ENCODE results near the gene PIP5K1B.

Gene PIP5K1B

DNA sequence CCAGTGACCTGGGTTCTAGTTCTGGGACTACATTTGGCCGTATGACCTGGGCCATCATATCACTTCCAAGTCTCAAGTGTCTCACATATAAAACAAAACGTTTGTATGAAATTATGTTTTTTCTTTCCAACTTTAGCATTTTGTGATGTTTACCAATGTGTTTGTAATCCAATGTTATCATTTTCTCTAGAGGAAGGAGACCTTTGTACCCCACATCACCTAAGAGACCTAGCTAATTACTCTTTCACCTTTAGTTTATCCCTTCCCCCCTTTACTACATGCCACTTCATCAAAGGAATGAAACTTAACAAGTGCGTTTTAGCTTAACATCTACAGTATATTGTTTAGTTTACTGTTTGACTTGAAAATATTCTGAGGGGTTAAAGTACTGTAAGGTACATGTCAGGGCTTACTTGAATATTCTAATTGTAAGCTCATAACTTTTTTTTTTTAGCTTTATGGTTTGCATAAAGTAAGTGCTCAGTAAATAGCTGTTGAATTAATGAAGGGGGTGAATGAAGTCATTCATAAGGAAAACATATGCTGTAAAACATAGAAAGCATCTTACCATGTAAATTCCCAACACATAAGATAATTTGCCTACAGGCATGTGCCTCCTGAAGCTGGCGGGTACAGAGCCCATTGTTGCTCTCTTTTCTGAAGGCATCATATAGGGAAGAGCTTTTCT is 2.9 kb downstream of the PIP5K1B start:
- DNase-seq, result no peak

DNA sequence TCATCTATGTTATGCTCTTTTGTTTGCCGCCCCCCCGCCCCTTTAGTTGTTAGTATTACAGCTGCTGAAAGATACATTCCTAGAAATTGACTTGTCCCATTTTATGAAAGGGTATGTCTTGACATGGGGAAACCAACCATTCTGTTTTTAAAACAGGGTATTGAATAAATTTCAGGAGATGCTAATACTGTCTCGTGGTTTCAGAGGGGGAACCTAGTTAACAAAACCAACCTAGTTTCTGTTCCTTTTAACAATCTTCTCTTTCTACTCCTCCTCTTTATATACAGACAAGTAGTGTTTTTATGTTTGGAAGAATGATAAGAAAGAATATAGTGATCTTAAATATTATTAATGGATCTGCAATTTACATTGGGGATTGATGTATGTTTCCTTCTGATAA is 3.5 kb downstream of the PIP5K1B start:
- no peak for DNase-seq

DNA sequence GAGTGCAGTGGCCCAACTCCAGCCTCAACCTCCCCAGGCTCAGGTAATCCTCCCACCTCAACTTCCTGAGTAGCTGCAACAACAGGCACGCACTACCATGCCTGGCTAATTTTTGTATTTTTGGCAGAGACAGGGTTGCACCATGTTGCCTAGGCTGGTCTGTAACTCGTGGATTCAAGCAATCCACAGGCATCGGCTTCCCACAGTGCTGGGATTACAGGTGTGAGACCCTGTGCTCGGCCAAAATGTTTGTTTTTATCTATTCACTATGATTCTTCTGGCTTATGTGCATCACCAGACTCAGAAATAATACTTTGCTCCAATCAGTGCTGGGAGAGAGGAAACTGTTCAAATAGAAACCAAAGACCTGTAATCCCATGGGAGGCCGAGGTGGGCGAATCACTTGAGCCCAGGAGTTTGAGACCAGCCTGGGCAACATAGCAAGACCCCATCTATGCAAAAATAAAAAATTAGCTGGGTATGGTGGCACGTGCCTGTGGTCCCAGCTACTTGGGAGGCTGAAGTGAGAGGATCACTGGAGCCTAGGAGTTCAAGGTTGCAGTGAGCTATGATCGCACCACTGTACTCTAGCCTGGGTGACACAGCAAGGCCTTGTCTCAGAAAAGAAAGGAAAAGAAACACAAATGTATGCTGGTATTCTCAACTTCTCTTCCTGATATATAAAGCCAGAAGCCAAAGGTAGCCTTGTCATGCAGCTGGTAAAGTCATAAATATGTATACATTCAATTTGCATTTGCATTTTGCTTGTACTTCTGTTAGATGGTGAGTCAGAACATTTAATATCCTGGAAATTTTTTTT is 4.5 kb downstream of the PIP5K1B start:
- DNase-seq, result no peak

DNA sequence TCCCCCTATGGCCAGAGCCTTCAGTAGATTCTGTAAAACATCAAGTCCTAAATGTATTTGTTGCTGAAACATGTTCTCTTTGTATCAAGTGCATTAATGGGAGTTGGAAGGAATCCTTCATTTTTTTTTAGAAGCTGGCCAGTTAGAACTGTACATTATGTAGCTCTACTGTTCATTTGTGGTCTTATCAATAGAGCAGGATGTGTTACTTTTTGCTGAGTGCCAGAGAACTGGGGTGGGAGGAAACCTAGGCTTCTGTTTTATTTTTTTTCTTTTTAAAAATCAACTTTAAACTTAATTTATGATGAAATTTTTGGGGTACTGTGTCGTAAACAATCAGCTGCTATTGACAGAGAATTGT is 5.1 kb downstream of the PIP5K1B start:
- no peak for DNase-seq

DNA sequence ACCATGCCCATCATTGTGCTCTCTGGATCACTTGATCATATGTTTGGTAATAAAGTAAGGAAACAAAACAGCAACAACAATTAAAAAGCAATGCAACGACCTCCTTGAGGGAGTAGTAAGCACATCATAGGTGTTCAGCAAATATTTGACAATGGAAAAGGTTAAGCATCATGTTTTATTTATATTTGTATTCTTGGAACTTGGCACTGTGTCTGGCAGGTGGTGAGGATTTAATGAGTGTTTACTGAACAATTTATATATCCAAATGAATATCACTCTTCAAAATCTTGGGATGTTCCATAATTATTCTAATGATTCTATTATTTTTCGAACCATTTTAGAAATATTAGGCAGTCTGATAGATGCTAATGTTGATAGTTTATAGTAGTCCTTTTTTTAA is 6.2 kb downstream of the PIP5K1B start:
- no peak for DNase-seq

DNA sequence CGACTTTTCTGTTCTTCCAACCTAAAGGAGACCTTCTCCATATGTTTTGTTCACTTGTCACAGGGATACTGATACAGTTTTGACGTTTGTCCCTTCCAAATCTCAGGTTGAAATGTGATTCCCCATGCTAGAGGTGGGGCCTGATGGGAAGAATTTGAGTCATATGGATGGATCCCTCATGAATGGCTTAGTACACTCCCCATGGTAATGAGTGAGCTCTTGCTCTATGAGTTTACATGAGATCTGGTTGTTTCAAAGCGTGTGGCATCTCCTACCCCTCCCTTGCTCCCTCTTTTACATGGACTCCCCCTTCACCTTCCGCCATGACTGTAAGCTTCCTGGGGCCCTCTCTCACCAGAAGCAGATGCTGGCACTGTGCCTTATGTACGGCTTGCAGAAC is 6.9 kb downstream of the PIP5K1B start:
- DNase-seq, result no peak

DNA sequence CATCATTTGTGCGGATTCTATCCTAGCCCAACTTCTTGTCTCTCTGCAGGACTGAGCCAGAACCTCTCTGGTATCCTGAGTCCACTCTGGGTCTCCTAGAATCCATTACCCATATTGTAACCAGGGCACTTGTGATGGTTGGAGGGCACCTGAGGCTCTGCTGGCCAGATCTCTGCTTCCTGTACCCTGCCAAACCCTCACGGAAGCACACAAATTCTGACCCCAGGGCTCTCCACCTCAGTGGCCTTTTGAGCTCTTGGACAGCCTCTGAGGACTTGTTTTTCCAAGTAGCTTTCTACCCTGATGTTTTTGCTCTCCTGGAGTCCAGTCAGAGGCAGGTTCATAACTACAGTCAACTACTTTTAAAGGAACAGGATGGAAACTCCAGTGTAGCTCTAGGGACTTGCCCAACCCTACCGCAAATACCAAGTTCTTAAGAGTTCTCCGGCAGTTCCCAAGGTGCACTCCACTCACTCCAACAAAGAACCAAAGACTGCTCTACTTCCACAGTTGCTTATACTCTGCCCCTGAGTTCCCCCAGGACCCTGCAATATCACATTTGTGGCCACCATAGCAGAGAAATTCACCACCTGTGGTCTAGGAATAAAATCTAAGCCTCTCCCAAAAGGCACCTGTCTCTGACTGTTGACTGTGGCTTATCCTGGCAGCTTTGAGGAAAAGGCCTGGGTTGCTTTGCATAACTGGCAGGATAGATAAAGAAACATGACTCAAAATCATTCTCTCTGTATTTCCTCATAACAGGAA is 9.6 kb downstream of the PIP5K1B start:
- DNase-seq, result no peak

DNA sequence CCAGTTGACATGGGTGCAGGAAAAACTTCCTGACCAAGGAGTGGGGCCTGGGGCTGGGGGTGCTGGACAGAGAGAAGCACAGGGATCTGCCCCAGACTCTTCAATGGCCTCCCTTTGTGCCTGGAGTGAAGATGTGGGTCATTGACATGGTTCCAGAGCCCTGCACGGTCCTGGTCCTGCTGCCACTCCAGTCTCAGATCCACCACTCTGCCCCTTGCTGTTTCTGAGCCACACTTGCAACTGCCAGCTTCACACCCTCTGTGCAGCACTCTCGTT is 10.1 kb downstream of the PIP5K1B start:
- DNase-seq, result no peak

DNA sequence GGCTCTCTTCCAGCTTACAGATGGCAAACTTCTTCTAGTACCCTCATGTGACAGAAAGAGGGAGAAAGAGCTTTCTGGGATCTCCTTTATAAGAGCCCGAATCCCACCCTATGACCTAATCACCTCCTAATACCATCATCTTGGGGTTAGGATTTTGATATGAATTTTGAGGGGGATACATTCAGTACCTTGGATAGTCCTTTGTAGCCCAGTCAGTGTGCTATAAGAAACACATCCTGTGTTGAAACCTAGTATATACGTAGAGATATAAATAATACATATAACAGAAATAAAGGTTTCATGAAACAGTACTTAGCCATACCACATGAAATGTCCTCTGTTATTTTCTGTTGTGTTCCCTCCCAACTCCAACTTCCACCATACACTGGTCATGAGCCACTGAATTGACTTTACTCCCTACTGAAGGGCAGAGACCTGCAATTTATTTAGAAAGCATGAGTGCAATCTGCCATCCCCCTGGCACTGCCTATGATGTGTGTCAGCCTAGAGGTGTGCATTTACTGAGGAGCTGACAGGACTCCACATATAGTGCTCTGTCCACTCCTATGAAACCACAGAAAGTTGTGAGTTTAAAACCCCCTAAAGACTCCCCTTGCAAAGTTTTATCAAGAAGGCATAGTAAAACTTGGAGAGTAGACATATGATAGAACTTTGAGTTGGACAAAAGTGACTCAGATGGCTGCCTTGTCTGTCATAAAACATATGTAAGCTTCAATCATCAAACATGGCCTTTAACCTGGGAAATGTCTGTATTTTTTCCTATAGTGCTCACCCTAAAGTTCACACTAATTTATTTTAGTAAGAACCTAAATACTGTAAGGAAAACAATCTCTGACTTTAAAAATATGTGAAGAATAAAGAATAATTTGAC is 12.8 kb downstream of the PIP5K1B start:
- DNase-seq, result no peak

DNA sequence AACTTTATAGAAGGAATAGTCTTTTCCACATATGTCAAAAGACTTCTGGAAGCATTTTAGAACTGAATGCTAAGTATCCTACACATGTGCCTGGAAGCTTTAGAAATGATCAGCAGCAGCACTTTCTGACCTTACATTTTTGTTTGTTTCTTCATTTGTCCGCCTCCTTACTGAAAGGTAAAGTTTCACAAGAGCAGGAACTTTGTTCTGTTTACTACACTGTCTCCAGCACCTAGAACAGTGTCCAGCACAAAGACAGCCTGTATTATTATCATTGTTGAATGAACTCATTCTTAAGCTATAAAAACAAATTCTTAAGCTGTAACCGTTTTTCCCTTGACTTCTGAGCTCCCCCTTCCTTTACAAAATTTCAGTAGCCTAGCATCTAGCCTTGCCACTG is 14.8 kb downstream of the PIP5K1B start:
- no peak for DNase-seq

DNA sequence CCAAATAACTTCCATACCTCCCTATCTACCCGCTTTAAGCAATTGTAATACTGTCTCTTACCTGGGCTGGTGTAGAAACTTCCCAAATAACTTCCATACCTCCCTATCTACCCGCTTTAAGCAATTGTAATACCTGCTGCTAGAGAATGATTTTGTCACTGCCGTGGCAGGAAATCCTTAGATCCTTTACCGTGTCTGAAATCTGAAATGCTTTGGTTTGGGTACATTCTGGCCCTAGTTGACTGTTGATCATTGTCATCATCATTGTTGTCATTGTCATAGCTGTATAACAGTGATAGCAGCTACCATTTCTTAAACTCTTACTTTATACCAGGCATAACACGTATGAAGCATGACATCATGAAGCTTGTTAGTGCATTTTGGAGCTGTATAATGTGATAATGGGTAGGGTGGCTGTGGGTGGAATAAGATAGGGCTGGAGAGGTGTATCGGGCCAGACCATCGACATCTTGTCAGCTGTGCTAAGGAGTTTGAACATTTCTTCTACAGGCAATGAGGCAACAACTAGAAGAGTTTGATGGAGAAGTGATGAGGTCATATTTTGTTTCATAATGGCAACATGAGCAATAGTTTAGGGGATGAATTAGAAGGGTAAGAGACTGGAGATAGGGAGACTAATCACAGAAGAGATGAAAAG is 15.7 kb downstream of the PIP5K1B start:
- no peak for DNase-seq

DNA sequence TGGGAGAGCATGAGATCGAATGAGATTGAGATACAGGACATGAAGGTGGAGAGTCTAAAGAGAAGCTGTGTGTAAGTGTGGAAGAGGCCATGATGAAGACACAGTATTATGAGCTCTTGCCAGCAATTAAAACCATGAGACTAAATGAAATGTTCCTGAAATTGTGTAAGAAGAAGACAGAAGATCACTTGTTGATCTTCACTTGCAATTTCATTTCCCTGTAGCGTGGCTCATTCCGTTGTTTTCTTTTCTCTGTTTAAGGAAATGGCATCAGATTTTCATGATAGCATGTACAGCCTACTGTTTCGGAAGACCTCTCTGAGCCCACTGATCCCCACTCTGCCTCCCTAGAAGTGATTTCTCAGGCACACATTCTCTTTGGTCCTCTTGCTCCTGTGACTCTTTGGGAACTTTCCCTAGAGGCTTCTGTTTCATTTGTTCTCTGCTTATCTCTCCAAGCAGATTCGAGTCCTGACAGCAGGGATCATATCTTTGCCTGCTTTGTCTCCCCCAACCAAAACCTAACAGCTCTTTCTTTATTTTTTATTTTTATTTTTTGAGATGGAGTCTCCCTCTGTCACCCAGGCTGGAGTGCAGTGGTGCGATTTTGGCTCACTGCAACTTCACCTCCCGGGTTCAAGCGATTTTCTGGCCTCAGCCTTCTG is 16.8 kb downstream of the PIP5K1B start:
- DNase-seq, result no peak

DNA sequence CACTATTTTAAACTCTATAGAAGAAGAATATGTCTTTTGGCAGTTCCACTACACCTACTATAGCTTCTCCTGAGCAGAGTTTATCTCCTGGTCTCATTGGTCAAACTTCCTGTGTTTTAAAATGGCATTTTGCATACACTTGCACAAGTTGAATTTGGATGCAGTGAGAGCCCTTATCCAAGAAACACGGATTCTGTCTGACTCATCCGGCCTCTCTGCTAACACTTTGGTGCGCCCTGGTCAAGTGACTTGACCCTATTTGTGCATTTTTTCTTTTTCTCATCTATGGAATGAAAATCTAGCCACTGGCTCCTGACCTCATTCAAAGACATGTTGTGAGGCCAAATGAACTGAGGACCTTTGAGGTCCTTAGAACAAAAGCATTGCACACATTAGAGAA is 20.0 kb downstream of the PIP5K1B start:
- DNase-seq, result no peak

DNA sequence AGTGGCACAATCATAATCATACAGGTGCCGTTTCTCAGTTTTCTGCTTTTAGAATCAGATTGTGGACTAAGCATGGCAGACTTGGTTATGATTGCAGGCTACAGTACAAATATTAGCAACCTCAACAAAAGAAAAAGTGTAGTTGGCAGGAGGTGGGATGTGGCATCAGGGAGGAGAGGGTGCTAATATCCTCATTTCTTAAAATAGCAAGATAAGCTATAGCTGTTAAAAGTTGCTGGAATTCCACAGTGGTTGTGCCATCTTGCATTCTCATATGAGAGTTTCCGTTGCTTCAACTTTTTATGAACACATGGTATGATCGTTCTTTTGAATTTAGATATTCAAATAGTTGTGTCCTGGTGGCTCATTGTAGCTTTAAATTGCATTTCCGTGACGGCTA is 21.4 kb downstream of the PIP5K1B start:
- DNase-seq, result no peak

DNA sequence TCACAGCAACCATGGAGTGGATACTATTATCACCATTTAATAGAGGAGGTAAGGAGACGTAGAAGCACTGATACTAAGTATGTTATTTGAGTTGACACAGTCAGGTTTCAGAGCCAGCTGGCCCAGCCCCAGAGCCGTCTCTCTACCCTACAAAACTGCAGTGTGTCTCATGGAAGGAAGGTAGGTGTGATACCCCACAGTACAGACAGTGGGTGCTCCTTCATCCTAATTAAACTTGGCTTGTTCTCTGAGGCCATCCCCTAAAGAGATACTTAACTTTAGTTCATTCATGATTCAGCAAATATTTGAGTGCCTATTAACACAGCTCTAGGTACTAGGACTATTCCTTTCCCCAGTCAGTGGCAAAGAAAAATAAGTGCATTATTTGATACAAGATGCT is 22.6 kb downstream of the PIP5K1B start:
- DNase-seq, result no peak

DNA sequence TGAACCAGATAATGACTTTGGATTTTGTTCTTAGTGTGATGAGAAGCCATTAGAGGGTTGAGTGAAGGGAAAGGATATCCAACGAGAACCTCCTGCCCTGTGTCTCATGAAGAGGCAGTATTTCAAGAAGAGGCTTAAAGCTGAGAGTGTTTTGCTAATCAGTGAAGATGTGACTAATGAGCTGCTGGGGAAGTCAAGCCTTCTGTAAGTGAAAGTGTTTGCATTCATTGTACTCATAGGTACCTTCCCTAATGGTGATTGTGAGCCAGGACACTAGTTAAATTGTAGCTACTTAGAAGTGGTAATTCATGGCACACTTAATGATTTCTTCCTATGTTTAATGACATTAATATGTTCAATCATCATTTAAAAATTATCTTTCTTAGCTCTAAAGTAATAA is 23.7 kb downstream of the PIP5K1B start:
- no peak for DNase-seq

DNA sequence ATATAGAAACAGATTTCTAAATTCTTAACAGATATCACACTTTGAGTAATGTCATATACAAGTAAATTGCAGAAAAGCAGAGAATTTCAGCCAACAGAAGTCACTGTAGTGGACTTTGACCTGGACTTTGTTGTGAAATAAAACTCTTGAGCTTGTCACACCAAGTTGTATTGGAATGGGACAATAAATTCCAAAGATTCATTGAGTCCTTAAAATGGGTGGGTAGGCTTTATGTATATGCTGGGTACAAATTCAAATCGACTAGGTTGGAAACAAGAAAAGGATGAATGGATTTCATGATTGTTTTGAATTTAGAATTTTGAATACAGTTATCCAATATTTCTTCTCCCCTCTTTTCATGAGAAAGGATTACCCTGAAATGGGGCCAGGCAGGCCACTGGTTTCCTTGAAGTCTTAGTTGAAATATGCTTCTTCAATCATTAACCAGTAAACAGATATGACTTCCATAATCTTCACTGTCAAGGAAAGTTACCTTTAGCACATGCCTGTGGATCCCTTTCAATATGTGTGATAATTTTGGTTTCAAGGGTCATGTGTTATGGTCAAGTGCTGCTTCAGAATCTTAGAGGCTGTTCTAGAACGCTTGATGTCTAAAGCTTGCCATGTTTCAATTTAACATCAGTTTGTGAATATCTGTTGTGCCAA is 25.7 kb downstream of the PIP5K1B start:
- no peak for DNase-seq

DNA sequence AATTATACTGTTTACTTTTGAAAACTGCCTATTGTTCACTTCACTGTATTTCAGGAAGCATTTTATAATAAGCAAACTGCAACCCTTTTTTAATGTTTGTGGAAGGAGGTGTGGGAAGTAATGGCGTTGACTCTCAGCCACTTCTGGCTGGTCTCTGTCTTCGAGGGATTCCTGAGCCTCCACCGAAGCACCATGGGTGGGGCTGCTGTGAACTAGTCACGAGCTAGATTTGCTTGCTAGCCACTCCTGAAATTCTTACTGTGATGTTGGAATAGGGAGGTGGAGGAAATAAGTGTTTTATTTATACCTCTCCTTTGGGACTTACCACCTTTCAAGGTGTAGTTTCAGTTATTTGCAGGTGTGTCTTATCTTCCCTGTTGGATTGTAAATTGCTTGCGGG is 26.8 kb downstream of the PIP5K1B start:
- no peak for DNase-seq

DNA sequence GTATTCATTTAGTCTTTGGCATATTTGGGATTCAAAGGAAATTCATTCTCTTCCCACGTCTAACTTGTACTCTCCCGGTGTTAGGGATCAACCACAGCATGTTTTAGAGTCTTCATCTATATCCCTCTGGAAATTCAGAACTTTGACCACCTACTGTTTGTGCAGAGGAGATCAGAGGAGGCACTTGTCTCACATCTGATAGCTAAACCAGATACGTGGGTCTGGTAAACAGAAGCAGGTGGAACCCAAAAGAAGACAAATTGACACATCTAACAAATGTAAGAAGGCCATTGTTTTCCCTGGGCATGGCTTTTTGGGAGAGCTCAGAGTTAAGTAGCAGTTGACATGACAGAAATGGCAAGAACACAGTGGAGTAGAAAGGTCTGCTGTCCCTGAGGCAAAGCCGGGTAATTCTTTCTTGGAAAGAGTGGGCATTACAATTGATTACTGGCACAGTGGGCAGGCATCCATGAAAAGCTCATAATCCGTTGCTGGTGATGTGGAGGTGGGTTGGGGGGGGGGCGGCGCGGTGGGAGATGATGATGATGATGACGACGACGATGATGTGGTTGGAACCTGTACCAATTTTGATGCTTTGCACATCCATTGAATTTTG is 27.5 kb downstream of the PIP5K1B start:
- DNase-seq, result no peak

DNA sequence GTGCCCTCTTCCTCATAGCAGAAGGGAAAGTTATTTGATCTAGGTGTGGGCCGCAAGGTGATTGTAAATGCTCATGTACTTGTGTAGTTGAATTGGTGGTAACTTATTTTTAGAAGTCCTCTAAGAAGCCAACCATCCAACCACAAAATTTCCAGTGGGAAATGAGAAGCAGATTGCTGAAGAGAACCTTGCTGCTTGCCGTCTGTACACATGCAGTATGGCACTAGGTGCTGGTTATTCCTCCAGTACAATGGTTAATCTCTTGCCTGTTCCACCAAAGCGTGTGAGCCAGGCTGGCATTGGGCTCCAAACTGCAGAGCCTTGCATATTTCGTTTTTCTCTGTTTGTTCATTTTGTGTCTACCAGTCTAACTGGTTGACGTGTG is 28.0 kb downstream of the PIP5K1B start:
- DNase-seq, result no peak

DNA sequence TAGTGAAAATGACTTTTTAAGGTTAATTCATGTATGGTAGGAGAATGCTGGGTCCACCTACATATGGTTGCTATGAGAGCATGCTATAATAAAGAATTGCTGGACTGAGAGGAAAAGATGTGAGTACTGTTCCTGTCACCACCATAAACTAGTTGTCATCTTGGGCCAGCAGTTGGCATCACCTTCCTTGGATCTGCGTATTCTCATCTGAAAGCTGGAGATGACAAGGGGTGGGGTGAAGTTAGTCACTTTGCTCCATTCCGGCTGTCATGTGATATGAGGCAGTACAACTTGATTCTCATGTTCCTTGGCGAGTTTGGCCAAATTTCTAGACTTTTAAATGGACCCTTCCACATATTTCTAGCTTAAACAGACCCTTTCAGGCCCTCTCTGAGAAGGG is 33.3 kb downstream of the PIP5K1B start:
- DNase-seq, result no peak

Data from right hindlimb (tissue), 1 donor.